Measurements from ENCODE around the gene OSBPL2.

GRCh38 chr20:62208061-62208794, 30.1 kb upstream of the OSBPL2 start:
- no peak for TF ChIP-seq CTCF (IDR thresholded peaks at IDR 0.05)
- TF ChIP-seq POLR2AphosphoS5 (IDR thresholded peaks at IDR 0.05): no peak
- TF ChIP-seq POLR2A (IDR thresholded peaks at IDR 0.05): no peak
